Muscle layer of colon (tissue), 2 donors: ENCODE results near the gene ISM1.

ENCODE experiments used
- H3K27ac ChIP-seq: one replicate; pipeline ENCODE4 v1.7.0; 2013; ENCODE audit warnings: low read depth, mild to moderate bottlenecking, low read length, moderate library complexity
- H3K27me3 ChIP-seq, 2 donors: one replicate each; pipeline ENCODE4 v1.7.0; 2013; ENCODE audit warnings: low read length in 2 of 2, mild to moderate bottlenecking in 2 of 2; ENCODE audit not compliant: insufficient read depth in 2 of 2, control insufficient read depth in 1 of 2
- H3K36me3 ChIP-seq: one replicate; pipeline ENCODE4 v1.7.0; 2013; ENCODE audit warnings: mild to moderate bottlenecking, low read length; ENCODE audit not compliant: insufficient read depth
- H3K4me1 ChIP-seq: one replicate; pipeline ENCODE4 v1.7.0; 2013; ENCODE audit warnings: mild to moderate bottlenecking, low read length; ENCODE audit not compliant: insufficient read depth
- H3K4me3 ChIP-seq, 2 donors: one replicate each; pipeline ENCODE4 v1.7.0; 2013; ENCODE audit warnings: low read length in 2 of 2, low read depth in 1 of 2, mild to moderate bottlenecking in 1 of 2, moderate library complexity in 1 of 2
- H3K9ac ChIP-seq: one replicate; pipeline ENCODE4 v1.7.0; 2013; ENCODE audit warnings: low read length
- H3K9me3 ChIP-seq: one replicate; pipeline ENCODE4 v1.7.0; 2013; ENCODE audit warnings: mild to moderate bottlenecking, low read length
- donor health status: abdominal sarcoma.
- donor health status: Adenocarcinoma of cecum.

ISM1 gene

GRCh38 chr20:13325033-13325432 is 104.0 kb downstream of the ISM1 start:
- H3K4me1 ChIP-seq: peaks cover 21% of the 10 kb centered on the region
- H3K27ac ChIP-seq: no peak overlapping the region
- no peak overlapping the region for H3K4me3 ChIP-seq
- H3K9me3 ChIP-seq: no peaks in the 10 kb centered on the region
- no peak overlapping the region for H3K9ac ChIP-seq
- H3K36me3 ChIP-seq: no peaks in the 10 kb centered on the region
- no peaks in the 10 kb centered on the region for H3K27me3 ChIP-seq

GRCh38 chr20:13325796-13326340 is 104.8 kb downstream of the ISM1 start:
- Histone ChIP-seq H3K4me3 (no peak overlapping the region), H3K9ac (no peak overlapping the region), H3K27ac (peak overlapping the region; percentile 8), H3K27me3 (no peaks in the 10 kb centered on the region), H3K36me3 (no peaks in the 10 kb centered on the region), H3K4me1 (peaks cover 21% of the 10 kb centered on the region), H3K9me3 (no peaks in the 10 kb centered on the region)

DNA sequence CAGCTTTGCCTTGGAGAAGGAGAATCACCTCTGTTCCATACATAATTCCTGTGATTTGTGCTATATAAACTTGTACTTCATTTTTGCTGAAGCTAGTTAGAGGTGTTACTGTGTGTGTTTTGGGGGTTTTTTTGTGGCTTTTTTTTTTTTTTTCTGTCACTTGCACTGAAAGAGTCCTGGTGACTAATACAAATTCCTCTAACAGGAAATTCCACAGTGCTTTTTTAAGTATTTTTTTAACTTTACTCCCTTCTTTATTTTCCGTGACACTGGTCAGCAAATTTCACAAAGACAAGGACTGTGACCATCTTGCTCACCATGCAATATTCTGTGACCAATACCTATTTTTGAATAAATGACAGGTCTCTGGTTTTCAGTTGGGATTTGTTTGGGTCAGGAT is 110.5 kb downstream of the ISM1 start:
- Histone ChIP-seq H3K4me3 (no peak overlapping the region), H3K27ac (no peak overlapping the region), H3K9me3 (no peaks in the 10 kb centered on the region), H3K4me1 (peaks cover 15% of the 10 kb centered on the region), H3K36me3 (no peaks in the 10 kb centered on the region), H3K9ac (no peak overlapping the region), H3K27me3 (no peaks in the 10 kb centered on the region)

DNA sequence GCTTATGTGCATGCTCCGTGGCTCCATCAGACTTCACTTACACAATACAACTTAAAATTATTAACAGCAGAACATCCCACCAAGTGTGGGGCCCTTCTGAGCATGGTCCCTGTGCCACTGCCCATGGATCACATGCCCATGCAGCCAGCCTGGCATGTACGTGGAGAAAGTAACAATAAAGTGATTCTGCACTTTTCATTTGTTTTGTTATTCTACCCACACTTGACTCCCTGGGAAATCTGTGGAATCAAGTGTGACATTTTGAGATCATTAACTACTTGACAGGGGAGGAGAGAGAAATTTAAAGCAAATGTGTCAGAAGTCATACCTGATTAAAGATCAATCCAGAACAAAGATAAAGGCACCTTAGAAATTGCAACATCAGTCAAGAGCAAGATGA is 112.0 kb downstream of the ISM1 start:
- Histone ChIP-seq H3K27ac (no peak overlapping the region), H3K4me1 (peaks cover 20% of the 10 kb centered on the region), H3K4me3 (no peak overlapping the region), H3K9me3 (no peaks in the 10 kb centered on the region), H3K27me3 (no peaks in the 10 kb centered on the region), H3K36me3 (no peaks in the 10 kb centered on the region), H3K9ac (no peak overlapping the region)

DNA sequence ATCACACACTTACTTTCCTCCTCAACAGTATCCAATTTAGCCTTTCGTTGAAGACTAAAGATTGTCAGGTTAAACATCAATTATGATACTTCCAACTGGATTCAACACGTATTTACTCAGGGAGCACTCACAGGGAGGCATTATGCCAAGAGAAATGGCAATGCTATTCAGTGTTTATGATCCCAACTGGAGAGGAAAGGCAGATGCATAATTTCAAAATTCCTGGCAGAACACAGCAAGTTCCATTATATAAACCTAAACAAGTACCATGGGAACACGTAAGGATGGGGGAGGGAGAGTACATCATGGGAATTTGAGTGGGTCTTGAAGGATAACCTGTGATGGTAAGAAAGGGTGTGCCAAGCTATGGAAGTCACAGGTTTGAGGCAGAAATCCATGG is 112.7 kb downstream of the ISM1 start:
- peaks cover 20% of the 10 kb centered on the region for H3K4me1 ChIP-seq
- H3K36me3 ChIP-seq: no peaks in the 10 kb centered on the region
- H3K27ac ChIP-seq: no peak overlapping the region
- H3K9ac ChIP-seq: no peak overlapping the region
- no peaks in the 10 kb centered on the region for H3K9me3 ChIP-seq
- H3K27me3 ChIP-seq: no peaks in the 10 kb centered on the region
- H3K4me3 ChIP-seq: no peak overlapping the region

- Histone ChIP-seq H3K9ac (no peak overlapping the region), H3K9me3 (no peaks in the 10 kb centered on the region), H3K4me1 (peaks cover 31% of the 10 kb centered on the region), H3K36me3 (no peaks in the 10 kb centered on the region), H3K27ac (no peak overlapping the region), H3K4me3 (no peak overlapping the region), H3K27me3 (no peaks in the 10 kb centered on the region)
Observed at GRCh38 chr20:13336308-13337089, 115.4 kb downstream of the ISM1 start.

DNA sequence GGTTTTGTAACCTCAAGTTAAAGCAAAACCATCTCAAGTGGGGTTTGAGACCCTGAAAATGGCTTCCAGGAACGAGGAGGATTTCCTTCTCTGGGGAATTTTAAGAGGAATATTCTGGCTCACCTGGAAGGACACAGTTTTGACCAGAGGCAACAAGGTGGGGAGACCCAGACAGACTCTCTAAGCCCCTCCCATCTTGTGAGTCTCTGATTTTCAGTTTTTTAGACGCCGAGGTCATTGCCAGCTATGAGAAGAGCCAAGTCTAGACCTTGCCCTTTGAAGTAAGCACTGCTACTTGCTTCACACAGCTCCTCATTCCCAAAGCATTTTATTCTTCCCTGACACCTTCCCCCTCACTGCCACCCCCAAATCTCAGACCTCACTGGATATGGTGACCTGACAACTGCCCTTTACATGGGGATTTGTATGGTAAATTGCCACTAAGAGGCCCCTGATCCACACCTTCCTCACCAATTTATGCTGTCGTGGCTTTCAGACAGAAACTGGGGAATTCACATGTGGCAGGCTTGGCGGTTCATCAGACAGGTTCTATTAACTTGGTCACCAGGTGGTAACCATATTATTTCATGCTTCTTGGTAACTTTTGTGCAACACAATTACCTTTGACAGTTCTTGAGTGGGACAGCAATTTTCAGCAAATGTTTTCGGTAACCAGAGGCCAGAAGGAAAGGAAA is 116.2 kb downstream of the ISM1 start:
- Histone ChIP-seq H3K36me3 (no peaks in the 10 kb centered on the region), H3K27me3 (no peaks in the 10 kb centered on the region), H3K9ac (no peak overlapping the region), H3K4me1 (peaks cover 31% of the 10 kb centered on the region), H3K27ac (no peak overlapping the region), H3K9me3 (no peaks in the 10 kb centered on the region), H3K4me3 (no peak overlapping the region)

DNA sequence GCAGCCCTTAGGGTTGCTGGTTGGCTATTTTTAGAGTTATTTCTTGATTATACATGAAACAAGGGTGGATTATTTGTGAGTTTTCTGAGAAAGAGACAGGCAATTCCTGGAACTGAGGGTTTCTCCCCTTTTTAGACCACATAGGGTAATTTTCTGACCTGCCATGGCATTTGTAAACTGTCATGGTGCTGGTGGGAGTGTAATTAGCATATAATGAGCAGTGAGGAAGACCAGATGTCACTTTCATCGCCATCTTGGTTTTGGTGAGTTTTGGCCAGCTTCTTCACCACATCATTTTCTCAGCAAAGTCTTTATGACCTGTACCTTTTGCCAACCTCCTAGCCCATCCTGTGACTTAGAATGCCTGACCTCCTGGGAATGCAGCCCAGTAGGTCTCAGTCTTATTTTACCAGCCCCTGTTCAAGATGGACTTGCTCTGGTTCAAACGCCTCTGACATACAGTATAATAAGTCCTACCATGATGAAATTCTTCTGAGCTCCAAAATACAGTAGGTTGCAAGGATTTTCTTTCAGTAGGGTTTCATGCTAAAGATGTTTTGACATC is 117.1 kb downstream of the ISM1 start:
- Histone ChIP-seq H3K4me3 (no peak overlapping the region), H3K9ac (no peak overlapping the region), H3K27me3 (no peaks in the 10 kb centered on the region), H3K36me3 (no peaks in the 10 kb centered on the region), H3K9me3 (no peaks in the 10 kb centered on the region), H3K4me1 (peaks cover 27% of the 10 kb centered on the region), H3K27ac (no peak overlapping the region)

DNA sequence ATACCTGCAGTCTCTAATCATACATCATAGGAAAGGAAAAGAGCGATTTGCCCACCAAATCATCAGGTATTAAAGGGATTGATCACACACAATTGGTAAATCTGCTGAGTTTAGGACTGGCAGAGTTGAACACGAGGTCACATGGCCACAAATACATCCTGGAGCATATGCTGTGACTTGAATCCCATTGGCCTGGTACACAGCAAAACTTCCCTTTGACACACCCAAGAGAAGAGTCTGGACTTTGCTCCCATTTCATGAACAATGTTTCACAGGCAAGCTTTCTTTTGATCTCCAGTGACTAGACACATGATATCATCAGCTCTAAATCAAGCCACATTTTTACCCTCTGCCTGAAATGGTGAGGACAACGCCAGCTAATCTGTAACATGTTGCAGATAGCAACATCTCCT is 117.9 kb downstream of the ISM1 start:
- Histone ChIP-seq H3K9me3 (no peaks in the 10 kb centered on the region), H3K27ac (no peak overlapping the region), H3K36me3 (no peaks in the 10 kb centered on the region), H3K4me3 (no peak overlapping the region), H3K27me3 (no peaks in the 10 kb centered on the region), H3K9ac (no peak overlapping the region), H3K4me1 (peaks cover 19% of the 10 kb centered on the region)

DNA sequence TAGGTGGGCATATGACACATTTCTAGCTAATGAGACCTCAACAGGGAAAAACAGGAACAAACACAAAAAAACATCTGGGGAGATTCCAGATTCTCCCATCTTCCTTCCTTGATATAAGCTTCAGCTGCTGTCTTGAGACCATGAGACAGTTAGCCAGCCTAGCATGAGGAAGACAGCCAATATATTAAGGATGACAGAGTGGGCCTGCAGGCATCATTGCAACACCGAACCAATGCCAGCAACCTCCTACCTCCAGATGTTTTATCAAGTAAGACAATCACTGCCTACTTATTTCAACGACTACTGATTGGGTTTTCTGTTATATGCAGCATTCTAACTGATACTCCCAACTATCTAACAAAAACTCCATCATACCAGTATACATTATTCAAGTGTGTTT is 119.0 kb downstream of the ISM1 start:
- H3K4me1 ChIP-seq: peaks cover 22% of the 10 kb centered on the region
- H3K36me3 ChIP-seq: no peaks in the 10 kb centered on the region
- H3K4me3 ChIP-seq: no peak overlapping the region
- H3K27ac ChIP-seq: no peak overlapping the region
- no peaks in the 10 kb centered on the region for H3K27me3 ChIP-seq
- no peaks in the 10 kb centered on the region for H3K9me3 ChIP-seq
- H3K9ac ChIP-seq: no peak overlapping the region

DNA sequence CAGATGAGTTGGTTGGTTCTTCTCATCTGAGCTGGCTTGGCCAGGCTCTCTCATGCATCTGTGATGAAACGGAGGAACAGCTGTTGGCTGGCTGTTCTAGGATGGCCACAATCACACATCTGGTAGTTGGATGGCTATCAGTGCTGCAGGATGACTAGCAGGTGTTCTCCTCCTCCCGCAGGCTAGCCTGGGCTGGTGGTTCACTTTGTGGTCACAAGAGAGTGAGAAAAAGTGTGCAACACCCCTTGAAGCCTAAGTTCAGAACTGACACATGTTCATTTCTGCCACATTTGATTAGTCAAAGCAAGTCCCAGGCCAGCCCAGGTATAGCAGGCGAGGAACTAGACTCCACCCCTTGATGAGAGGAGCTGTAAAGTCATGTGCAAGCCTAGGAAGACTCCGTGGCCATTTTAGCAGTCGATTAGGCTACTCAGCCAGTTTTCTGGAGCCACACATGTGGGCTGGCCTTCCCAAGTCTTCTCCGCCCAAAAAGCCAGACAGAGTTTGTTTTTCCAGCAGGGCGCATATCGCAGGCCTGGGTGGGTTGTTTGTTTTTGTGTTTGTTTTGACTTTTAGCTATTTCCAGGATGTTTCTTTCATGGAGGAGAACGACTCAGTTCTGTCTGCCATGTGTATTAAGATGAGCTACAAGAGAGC is 120.8 kb downstream of the ISM1 start:
- H3K9me3 ChIP-seq: no peaks in the 10 kb centered on the region
- H3K27ac ChIP-seq: no peak overlapping the region
- no peak overlapping the region for H3K9ac ChIP-seq
- peaks cover 35% of the 10 kb centered on the region for H3K4me1 ChIP-seq
- no peaks in the 10 kb centered on the region for H3K36me3 ChIP-seq
- H3K27me3 ChIP-seq: no peaks in the 10 kb centered on the region
- no peak overlapping the region for H3K4me3 ChIP-seq
